HEK293T (cell line): ENCODE results near the gene FOXD4L6.
"Not testable (repeated sequence)": the region's sequence is repeated elsewhere in the genome, so short reads cannot be mapped to it uniquely, and the experiment has no call there.

Experiments
- ARNT ChIP-seq: fragments of 450-650 bp; IDR thresholded peaks from 2 replicates; pipeline ENCODE4 v1.6.1; 2017; ENCODE audit warnings: mild to moderate bottlenecking
- BHLHE40 ChIP-seq: fragments of 450-650 bp; IDR thresholded peaks from 2 replicates; pipeline ENCODE4 v1.6.1; 2016; ENCODE audit warnings: mild to moderate bottlenecking, moderate library complexity, borderline replicate concordance
- CTBP1 ChIP-seq: fragments of 450-650 bp; IDR thresholded peaks from 2 replicates; pipeline ENCODE4 v1.6.1; 2016; ENCODE audit warnings: borderline replicate concordance
- ELF4 ChIP-seq: fragments of 450-650 bp; IDR thresholded peaks from 2 replicates; pipeline ENCODE4 v1.6.1; 2017; ENCODE audit warnings: antibody characterized with exemption
- FOXA1 ChIP-seq: fragments of 450-650 bp; IDR thresholded peaks from 2 replicates; pipeline ENCODE4 v1.6.1; 2016; ENCODE audit warnings: mild to moderate bottlenecking
- FOXK2 ChIP-seq: fragments of 450-650 bp; IDR thresholded peaks from 2 replicates; pipeline ENCODE4 v1.6.1; 2016; ENCODE audit warnings: mild to moderate bottlenecking
- FOXM1 ChIP-seq: fragments of 450-650 bp; IDR thresholded peaks from 2 replicates; pipeline ENCODE4 v1.6.1; 2017; ENCODE audit warnings: mild to moderate bottlenecking, borderline replicate concordance
- HDGF ChIP-seq: fragments of 450-650 bp; IDR thresholded peaks from 2 replicates; pipeline ENCODE4 v1.6.1; 2017; ENCODE audit warnings: antibody characterized with exemption, borderline replicate concordance
- L3MBTL2 ChIP-seq: fragments of 450-650 bp; conservative IDR thresholded peaks from 2 replicates; pipeline ENCODE4 v1.6.1; 2016; ENCODE audit warnings: mild to moderate bottlenecking
- LEF1 ChIP-seq: fragments of 450-650 bp; IDR thresholded peaks from 2 replicates; pipeline ENCODE4 v1.6.1; 2017; ENCODE audit warnings: mild to moderate bottlenecking, borderline replicate concordance
- SP1 ChIP-seq: fragments of 450-650 bp; IDR thresholded peaks from 2 replicates; pipeline ENCODE4 v1.6.1; 2017
- SUZ12 ChIP-seq: fragments of 450-650 bp; IDR thresholded peaks from 2 replicates; pipeline ENCODE4 v1.6.1; 2016; ENCODE audit warnings: mild to moderate bottlenecking
- TARDBP ChIP-seq: fragments of 450-650 bp; IDR thresholded peaks from 2 replicates; pipeline ENCODE4 v1.6.1; 2016
- ZNF384 ChIP-seq: fragments of 450-650 bp; IDR thresholded peaks from 2 replicates; pipeline ENCODE4 v1.6.1; 2016

DNA sequence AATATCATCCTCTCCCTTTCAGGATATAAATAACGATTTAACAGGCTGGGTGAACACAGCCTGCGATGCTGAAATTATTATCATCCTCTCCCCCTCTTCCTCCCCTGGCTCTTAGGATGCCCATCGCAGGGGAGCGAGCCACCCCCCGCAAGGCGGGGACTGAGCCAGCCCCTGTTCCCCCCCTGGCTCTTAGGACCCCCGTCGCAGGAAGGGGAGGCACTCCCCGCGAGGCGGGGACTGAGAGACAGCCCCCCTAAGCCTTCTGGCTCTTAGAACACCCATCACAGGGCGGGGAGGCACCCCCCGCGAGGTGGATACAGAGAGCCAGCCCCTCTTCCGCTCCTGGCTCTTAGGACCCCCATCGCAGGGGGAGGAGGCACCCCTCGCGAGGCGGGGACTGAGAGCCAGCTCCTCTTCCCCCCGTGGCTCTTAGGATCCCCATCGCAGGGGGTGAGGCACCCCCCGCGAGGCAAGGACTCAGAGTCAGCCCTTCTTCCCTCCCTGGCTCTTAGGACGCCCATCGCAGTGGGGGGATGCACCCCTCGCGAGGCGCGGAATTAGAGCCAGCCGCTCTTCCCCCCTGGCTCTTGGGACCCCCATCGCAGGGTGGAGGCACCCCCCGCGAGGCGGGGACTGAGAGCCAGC is 21.9 kb downstream of the FOXD4L6 start:
- not testable (repeated sequence) for TF ChIP-seq ZNF384, ELF4, ARNT, FOXM1, SUZ12, SP1, L3MBTL2, CTBP1, BHLHE40, TARDBP, FOXK2, FOXA1, HDGF, LEF1
